Thymus (tissue), 11 donors: ENCODE results near the gene SVOP. TPM values are rescaled to one million over a fixed set of nuclear protein-coding genes. Genes with fewer than 3 reads are reported as not detected.

ENCODE experiments used
- DNase-seq, 9 donors: peaks; one replicate each; pipeline ENCODE4 v3.0.0-alpha.2; 2013; ENCODE audit warnings: low spot score in 9 of 9, low read depth in 6 of 9, missing footprints in 1 of 9
- H3K27ac ChIP-seq, 2 donors: one replicate each; pipeline ENCODE4 v1.5.1; 2013; ENCODE audit warnings: control low read depth in 1 of 2, low read depth in 1 of 2, low read length in 1 of 2, mild to moderate bottlenecking in 1 of 2, moderate library complexity in 1 of 2
- H3K27me3 ChIP-seq, 2 donors: one replicate each; pipeline ENCODE4 v1.5.1; 2013; ENCODE audit warnings: low read length in 1 of 2; ENCODE audit not compliant: control insufficient read depth in 2 of 2, insufficient read depth in 1 of 2
- H3K36me3 ChIP-seq, 2 donors: one replicate each; pipeline ENCODE4 v1.5.1; 2013; ENCODE audit warnings: low read length in 1 of 2, mild to moderate bottlenecking in 1 of 2, moderate library complexity in 1 of 2; ENCODE audit not compliant: control insufficient read depth in 2 of 2, insufficient read depth in 2 of 2
- H3K4me1 ChIP-seq, 2 donors: one replicate each; pipeline ENCODE4 v1.5.1; 2013; ENCODE audit warnings: low read length in 2 of 2; ENCODE audit not compliant: control insufficient read depth in 2 of 2, insufficient read depth in 2 of 2
- H3K4me3 ChIP-seq, 2 donors: one replicate each; pipeline ENCODE4 v1.5.1; 2013; ENCODE audit warnings: low read length in 2 of 2, control low read depth in 1 of 2, mild to moderate bottlenecking in 1 of 2
- H3K9me3 ChIP-seq, 2 donors: one replicate each; pipeline ENCODE4 v1.5.1; 2013; ENCODE audit warnings: low read length in 1 of 2, mild to moderate bottlenecking in 1 of 2; ENCODE audit not compliant: control insufficient read depth in 2 of 2, insufficient read depth in 1 of 2
- WGBS: extraction: QIAGEN DNeasy Blood & Tissue Kit; methylation state at CpG from one replicate; pipeline ENCODE4 v1.1.7; 2013; 5-methylcytosine and 5-hydroxymethylcytosine counted together
- polyA plus RNA-seq: library from polyadenylated mRNA; stranded (reverse); fragments of 200-250 nt; gene quantifications from one replicate; pipeline ENCODE4 v1.2.3, GENCODE V29; 2013
- total RNA-seq: library from RNA; stranded (reverse); fragments of 120-200 nt; gene quantifications from one replicate; pipeline ENCODE4 v1.2.4, GENCODE V29; 2013
- donor health status: healthy.

SVOP gene
- total and polyA plus RNA-seq, 2 donors, result 0.05 to 0.14 TPM

GRCh38 chr12:108930756-108931155 lies 90.1 kb downstream of the SVOP start:
- Histone ChIP-seq H3K4me1 (no peaks in the 10 kb centered on the region), H3K27me3 (no peaks in the 10 kb centered on the region), H3K9me3 (peaks cover 0 to 3% of the 10 kb centered on the region in 2 donors), H3K27ac (no peak overlapping the region), H3K36me3 (no peaks in the 10 kb centered on the region), H3K4me3 (no peak overlapping the region)
- no peak for DNase-seq
- 97% methylated on average over 3 of the region's 3 CpGs for WGBS

GRCh38 chr12:108930155-108930554 lies 90.7 kb downstream of the SVOP start:
- Histone ChIP-seq H3K9me3 (peaks cover 0 to 3% of the 10 kb centered on the region in 2 donors), H3K4me3 (no peak overlapping the region), H3K36me3 (no peaks in the 10 kb centered on the region), H3K27ac (no peak overlapping the region), H3K4me1 (no peaks in the 10 kb centered on the region), H3K27me3 (no peaks in the 10 kb centered on the region)
- WGBS, result 70% methylated on average over 5 of the region's 5 CpGs
- DNase-seq, result no peak

DNA sequence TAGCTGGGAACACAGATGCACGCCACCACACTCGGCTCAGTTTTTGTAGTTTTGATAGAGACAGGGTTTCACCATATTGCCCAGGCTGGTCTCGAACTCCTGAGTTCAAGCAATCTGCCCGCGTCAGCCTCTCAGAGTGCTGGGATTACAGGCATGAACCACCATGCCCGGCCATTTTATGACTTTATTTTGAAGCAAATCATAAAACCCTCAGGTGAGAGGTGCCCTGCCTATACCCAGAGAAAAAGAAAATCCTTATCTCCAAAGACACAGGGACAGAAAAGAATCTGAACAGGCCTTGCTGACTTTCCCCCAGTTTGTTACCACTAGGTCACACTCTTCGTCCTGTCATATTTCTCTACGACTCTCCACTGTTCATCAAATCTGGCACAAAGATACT lies 92.2 kb downstream of the SVOP start:
- 97% methylated on average over 8 of the region's 8 CpGs for WGBS
- H3K27me3 ChIP-seq, result no peaks in the 10 kb centered on the region
- no peak overlapping the region for H3K4me3 ChIP-seq
- H3K36me3 ChIP-seq, result no peaks in the 10 kb centered on the region
- peaks cover 0 to 3% of the 10 kb centered on the region in 2 donors for H3K9me3 ChIP-seq
- H3K4me1 ChIP-seq, result no peaks in the 10 kb centered on the region
- no peak overlapping the region for H3K27ac ChIP-seq
- no peak for DNase-seq

- DNase-seq, result no peak
- H3K4me1 ChIP-seq, result no peaks in the 10 kb centered on the region
- H3K9me3 ChIP-seq, result peaks cover 0 to 4% of the 10 kb centered on the region in 2 donors
- H3K27me3 ChIP-seq, result no peaks in the 10 kb centered on the region
- H3K27ac ChIP-seq, result no peak overlapping the region
- WGBS, result 96% methylated on average over 3 of the region's 3 CpGs
- H3K36me3 ChIP-seq, result no peaks in the 10 kb centered on the region
- H3K4me3 ChIP-seq, result no peak overlapping the region
These were observed 98.0 kb downstream of the SVOP start for GRCh38 chr12:108922918-108923317.

DNA sequence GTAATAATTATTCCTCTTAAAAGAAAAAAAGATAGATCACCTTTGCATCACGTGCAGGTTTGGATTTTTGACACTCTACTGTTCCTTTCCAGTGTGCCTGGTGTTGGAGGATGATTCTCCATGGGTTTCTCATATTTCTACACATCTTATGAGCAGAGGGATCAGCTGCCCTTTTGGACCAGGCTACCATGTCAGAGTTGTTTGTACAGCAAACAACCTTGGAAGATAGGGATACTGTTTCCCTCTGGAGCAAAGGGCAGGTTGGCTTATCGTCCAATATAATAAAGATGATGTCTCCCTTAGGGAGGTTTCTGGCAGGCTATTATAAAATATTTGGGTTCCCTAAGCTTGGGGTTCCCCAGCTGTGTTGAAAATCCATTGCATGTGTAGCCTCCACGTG lies 98.9 kb downstream of the SVOP start:
- WGBS, result 89% methylated on average over 3 of the region's 3 CpGs
- Histone ChIP-seq H3K27ac (no peak overlapping the region), H3K27me3 (no peaks in the 10 kb centered on the region), H3K4me3 (no peak overlapping the region), H3K9me3 (peaks cover 0 to 4% of the 10 kb centered on the region in 2 donors), H3K36me3 (no peaks in the 10 kb centered on the region), H3K4me1 (no peaks in the 10 kb centered on the region)
- DNase-seq, result no peak

DNA sequence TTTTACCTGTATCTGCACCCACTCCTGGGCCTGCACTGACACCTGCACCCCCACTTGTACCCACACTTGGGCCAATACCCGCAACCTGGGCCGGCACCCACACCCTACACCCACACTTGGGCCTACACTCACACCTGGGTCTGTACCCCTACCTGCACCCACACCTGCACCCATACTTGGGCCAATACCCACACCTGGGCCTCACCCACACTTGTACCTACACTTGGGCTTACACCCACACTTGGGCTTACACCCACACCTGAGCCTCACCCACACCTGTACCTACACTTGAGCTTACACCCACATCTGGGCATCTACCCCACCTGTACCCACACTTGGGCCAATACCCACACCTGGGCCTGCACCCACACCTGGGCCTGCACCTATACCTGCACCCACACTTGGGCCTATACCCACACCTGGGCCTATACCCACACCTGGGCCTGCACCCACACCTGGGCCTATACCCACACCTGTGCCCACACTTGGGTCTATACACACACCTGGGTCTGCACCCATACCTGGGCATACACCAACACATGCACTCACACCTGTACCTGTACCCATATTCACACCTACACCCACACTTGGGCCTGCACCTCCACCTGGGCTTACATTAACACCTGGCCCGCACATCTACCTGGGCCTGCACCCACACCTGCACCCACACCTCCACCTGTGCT lies 101.8 kb downstream of the SVOP start:
- WGBS, result 76% methylated on average over 3 of the region's 3 CpGs
- no peak for DNase-seq
- H3K27me3 ChIP-seq, result no peaks in the 10 kb centered on the region

GRCh38 chr12:108918206-108918605 lies 102.7 kb downstream of the SVOP start:
- Histone ChIP-seq H3K4me3 (no peak overlapping the region), H3K36me3 (no peaks in the 10 kb centered on the region), H3K27ac (no peak overlapping the region), H3K27me3 (no peaks in the 10 kb centered on the region), H3K4me1 (no peaks in the 10 kb centered on the region), H3K9me3 (peaks cover 0 to 2% of the 10 kb centered on the region in 2 donors)
- DNase-seq, result no peak
- 82% methylated on average over 2 of the region's 2 CpGs for WGBS

More for the DNA sequence above, 101.8 kb downstream of the SVOP start:
- Histone ChIP-seq H3K4me3 (no peak overlapping the region), H3K9me3 (peaks cover 0 to 4% of the 10 kb centered on the region in 2 donors), H3K4me1 (no peaks in the 10 kb centered on the region), H3K27ac (no peak overlapping the region), H3K36me3 (no peaks in the 10 kb centered on the region)

- 92% methylated on average over 5 of the region's 5 CpGs for WGBS
- no peak for DNase-seq
- Histone ChIP-seq H3K9me3 (no peaks in the 10 kb centered on the region), H3K4me3 (no peak overlapping the region), H3K36me3 (no peaks in the 10 kb centered on the region), H3K27me3 (no peaks in the 10 kb centered on the region), H3K4me1 (no peaks in the 10 kb centered on the region), H3K27ac (no peak overlapping the region)
These were observed 104.5 kb downstream of the SVOP start for GRCh38 chr12:108916336-108916735.

DNA sequence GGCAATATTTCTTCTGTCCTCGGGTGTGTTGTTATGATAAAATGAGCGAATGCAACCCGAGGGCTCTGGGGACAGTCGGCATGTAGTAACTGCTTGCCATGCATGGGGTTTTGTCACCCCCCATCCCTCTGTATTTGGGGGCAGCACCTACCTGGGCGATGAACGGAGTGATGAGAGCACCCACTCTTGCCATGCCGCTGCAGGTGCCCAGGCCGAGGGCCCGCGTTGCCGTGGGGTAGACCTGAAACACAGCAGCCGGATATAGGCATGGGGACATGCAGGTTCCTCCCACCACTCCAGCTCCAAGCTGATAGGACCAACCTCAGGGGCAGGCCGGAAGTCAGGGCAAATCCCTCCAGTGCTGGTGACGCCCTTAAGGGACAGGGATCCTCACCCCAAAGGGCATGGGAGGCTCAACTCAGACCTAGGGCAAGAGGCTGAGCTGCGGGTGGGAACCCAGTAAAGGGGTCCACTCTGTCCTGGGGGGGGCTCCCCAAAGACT lies 105.2 kb downstream of the SVOP start:
- Histone ChIP-seq H3K36me3 (no peaks in the 10 kb centered on the region), H3K4me1 (no peaks in the 10 kb centered on the region), H3K4me3 (no peak overlapping the region), H3K27ac (no peak overlapping the region), H3K27me3 (no peaks in the 10 kb centered on the region), H3K9me3 (no peaks in the 10 kb centered on the region)
- no peak for DNase-seq
- 94% methylated on average over 15 of the region's 15 CpGs for WGBS
